Stimulated activated CD4-positive, alpha-beta T cell treated with anti-CD3 and anti-CD28 coated beads, TNF-alpha, amount 100 ng/mL, for 48 hours (primary cell): ENCODE results near the gene TMEM150B.

ENCODE experiments used
- DNase-seq, 3 donors: peaks; one replicate each; pipeline ENCODE4 v3.0.0-alpha.2; 2020; ENCODE audit warnings: low read depth in 3 of 3

Gene TMEM150B

DNA sequence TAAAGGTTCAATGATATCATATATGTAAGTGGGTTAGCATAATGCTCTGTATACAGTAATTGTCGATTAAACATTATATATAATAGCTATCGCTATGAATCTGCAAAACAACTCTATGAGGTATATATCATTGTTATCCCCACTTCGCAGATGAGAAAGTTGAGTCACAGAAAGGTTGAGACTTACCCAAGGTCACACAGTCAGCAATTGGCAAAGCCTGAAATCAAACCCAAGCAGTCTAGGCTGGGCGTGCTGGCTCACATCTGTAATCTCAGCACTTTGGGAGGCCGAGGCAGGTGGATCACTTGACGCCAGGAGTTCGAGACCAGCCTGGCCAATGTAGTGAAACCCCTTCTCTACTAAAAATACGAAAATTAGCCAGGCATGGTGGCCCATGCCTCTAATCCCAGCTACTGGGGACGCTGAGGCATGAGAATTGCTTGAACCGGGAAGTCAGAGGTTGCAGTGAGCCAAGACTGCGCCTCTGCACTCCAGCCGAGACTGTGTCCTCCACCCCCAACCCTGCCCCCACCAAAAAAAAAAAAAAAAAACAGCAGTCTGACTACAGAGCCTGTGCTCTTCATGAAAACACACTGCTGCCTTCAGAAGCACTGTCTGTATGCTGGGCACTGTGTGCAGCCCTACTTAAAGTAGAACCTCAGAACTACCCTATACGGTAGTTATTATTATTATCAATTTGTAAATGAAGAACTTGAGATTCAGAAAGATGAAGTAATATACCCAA, 46.6 kb downstream of the TMEM150B start:
- DNase-seq = no peak

DNA sequence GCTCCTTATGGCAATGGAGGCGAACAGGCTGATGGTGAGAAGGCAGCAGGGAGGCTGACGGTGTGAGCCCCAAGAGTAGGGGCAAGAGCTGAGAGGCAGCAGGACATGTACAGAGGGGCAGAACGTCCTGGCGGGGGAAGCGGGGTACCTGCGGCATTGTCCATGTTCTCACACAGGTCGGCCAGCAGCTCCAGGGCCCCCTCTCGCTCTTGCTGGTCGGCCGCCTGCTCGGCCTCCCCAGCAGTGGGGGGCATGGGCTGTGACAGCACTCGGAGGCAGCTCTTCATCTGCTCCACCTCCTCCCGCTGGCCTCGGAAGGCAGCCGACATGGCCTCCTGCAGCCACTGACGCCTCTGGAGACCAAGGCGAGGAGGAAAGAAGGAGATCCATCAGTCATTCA, 47.6 kb downstream of the TMEM150B start:
- no peak for DNase-seq

- no peak for DNase-seq
Measured at GRCh38 chr19:55276720-55277430, 48.3 kb downstream of the TMEM150B start.

GRCh38 chr19:55275851-55276719, 49.1 kb downstream of the TMEM150B start:
- no peak for DNase-seq

GRCh38 chr19:55273978-55274707, 51.0 kb downstream of the TMEM150B start:
- no peak for DNase-seq

- DNase-seq = no peak
Measured at GRCh38 chr19:55272142-55272541, 53.0 kb downstream of the TMEM150B start.

GRCh38 chr19:55270172-55270942, 54.8 kb downstream of the TMEM150B start:
- no peak for DNase-seq

GRCh38 chr19:55269299-55269698, 55.8 kb downstream of the TMEM150B start:
- DNase-seq = no peak

DNA sequence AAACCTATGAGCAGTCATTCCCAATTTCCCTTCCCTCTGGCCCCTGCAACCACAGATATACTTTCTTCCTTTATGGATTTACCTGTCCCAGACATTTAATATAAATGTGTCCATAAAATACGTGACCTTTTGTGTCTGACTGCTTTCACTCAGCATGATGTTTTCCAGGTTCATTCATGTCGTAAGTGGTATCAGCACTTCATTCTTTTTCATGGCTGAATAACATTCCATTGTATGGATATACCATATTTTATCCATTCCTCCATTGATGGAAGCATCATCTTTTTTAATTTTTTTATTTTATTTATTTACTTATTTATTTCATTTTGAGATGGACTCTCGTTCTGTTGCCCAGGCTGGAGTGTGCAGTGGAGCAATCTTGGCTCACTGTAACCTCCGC, 58.3 kb downstream of the TMEM150B start:
- no peak for DNase-seq

DNA sequence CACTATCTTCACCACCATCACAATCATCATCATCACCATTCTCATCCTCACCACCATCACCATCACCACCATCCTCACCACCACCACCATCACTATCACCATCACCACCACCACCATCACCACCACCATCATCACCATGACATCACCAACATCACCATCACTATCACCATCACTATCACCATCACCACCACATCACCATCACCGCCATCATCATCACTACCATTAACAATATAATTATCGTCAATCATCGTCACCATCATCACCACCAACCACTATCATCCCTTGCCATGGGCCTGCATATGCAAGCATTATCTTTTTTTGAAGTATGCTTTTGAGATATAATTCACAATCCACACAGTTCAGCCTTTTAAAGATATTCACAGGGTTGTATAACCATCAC, 58.7 kb downstream of the TMEM150B start:
- no peak for DNase-seq

- no peak for DNase-seq
Measured at GRCh38 chr19:55265723-55266386, 59.3 kb downstream of the TMEM150B start.

- no peak for DNase-seq
Measured at GRCh38 chr19:55265173-55265572, 60.0 kb downstream of the TMEM150B start.

- no peak for DNase-seq
Measured at GRCh38 chr19:55264531-55264930, 60.6 kb downstream of the TMEM150B start.
